A549 (cell line): ENCODE data around the gene HS3ST5. TPM values are rescaled to one million over a fixed set of nuclear protein-coding genes. Genes with fewer than 3 reads are reported as not detected.

Source experiments
- ATAC-seq, 2 experiments: fragments of 200-7000 bp in 1 of 2; fragments of >200 bp in 1 of 2; cut with Nextera tagmentation in 1 of 2; cut with Tn5 transposase in 1 of 2; 3 replicates each; pipeline versions ENCODE4 v1.8.0 to v1.9.1; 2018 to 2020; ENCODE audit warnings: mild to moderate bottlenecking in 1 of 2, moderate library complexity in 1 of 2
- CTCF ChIA-PET: fragments of 300-600 bp; sonication (Branson Sonifier 250); formaldehyde crosslinking; extraction: SDS; loops from one replicate; lab custom pipeline; 2021; ENCODE audit warnings: antibody characterized with exemption, inconsistent platforms; lab: Yijun Ruan, JAX
- POLR2A ChIA-PET: fragments of 350-600 bp; formaldehyde crosslinking; extraction: SDS; loops from one replicate; lab custom pipeline; 2021; ENCODE audit warnings: antibody characterized with exemption, inconsistent platforms; lab: Yijun Ruan, JAX
- DNase-seq, 2 experiments: peaks; one replicate each; pipeline versions ENCODE4 v3.0.0 to v3.0.0-alpha.2; 2011 to 2016; ENCODE audit warnings: low read depth in 1 of 2, low spot score in 1 of 2
- FAIRE-seq: peaks from 2 replicates; lab custom pipeline; 2011; peaks lifted over from hg19 to GRCh38; lab: Jason Lieb, UNC
- H3K27ac ChIP-seq, 2 experiments: fragments of >200 bp; sonication (Bioruptor Twin); formaldehyde crosslinking; 3 replicates each; pipeline ENCODE4 v1.5.1; 2016 to 2017
- H3K4me1 ChIP-seq: fragments of >200 bp; sonication (Bioruptor Twin); formaldehyde crosslinking; 3 replicates; pipeline ENCODE4 v1.6.1; 2016
- H3K4me2 ChIP-seq: fragments of >200 bp; sonication (Bioruptor Twin); formaldehyde crosslinking; 3 replicates; pipeline ENCODE4 v1.6.1; 2016
- H3K4me3 ChIP-seq: fragments of >200 bp; sonication (Bioruptor Twin); formaldehyde crosslinking; 3 replicates; pipeline ENCODE4 v1.5.1; 2016
- H3K9me3 ChIP-seq: fragments of >200 bp; sonication (Bioruptor Twin); formaldehyde crosslinking; 3 replicates; pipeline ENCODE4 v1.6.1; 2016
- ATOH8 ChIP-seq: fragments of 250-450 bp; sonication (Bioruptor Pico); IDR thresholded peaks from 2 replicates; pipeline ENCODE4 v1.5.0; 2020; ENCODE audit warnings: low read depth, mild to moderate bottlenecking, moderate library complexity
- BCL3 ChIP-seq: fragments of >200 bp; sonication (Bioruptor Twin); formaldehyde crosslinking; IDR thresholded peaks from 3 replicates; pipeline ENCODE4 v1.6.1; 2016
- CBX8 ChIP-seq: fragments of 200-600 bp; sonication (generic); IDR thresholded peaks from 2 replicates; pipeline ENCODE4 v1.6.1; 2016
- CTCF ChIP-seq: fragments of >200 bp; sonication (Bioruptor Twin); formaldehyde crosslinking; IDR thresholded peaks from 3 replicates; pipeline ENCODE4 v1.5.1; 2016
- EHF ChIP-seq: fragments of 250-450 bp; sonication (Bioruptor Pico); IDR thresholded peaks from 2 replicates; pipeline ENCODE4 v1.5.0; 2020; ENCODE audit warnings: mild to moderate bottlenecking
- EHMT2 ChIP-seq: fragments of 200-600 bp; sonication (generic); IDR thresholded peaks from 2 replicates; pipeline ENCODE4 v1.6.1; 2016; ENCODE audit warnings: antibody characterized with exemption, low read depth, mild to moderate bottlenecking, moderate library complexity
- FOXS1 ChIP-seq: fragments of 250-450 bp; sonication (Bioruptor Pico); IDR thresholded peaks from 2 replicates; pipeline ENCODE4 v1.5.0; 2020; ENCODE audit warnings: mild to moderate bottlenecking, moderate library complexity
- HEYL ChIP-seq: fragments of 250-450 bp; sonication (Bioruptor Pico); IDR thresholded peaks from 2 replicates; pipeline ENCODE4 v1.8.0; 2021; ENCODE audit warnings: mild to moderate bottlenecking, moderate library complexity
- HOXB13 ChIP-seq: fragments of 250-450 bp; sonication (Bioruptor Pico); IDR thresholded peaks from 2 replicates; pipeline ENCODE4 v1.5.0; 2020; ENCODE audit warnings: low read depth, mild to moderate bottlenecking, moderate library complexity
- MAFK ChIP-seq: fragments of 450-650 bp; IDR thresholded peaks from 2 replicates; pipeline ENCODE4 v1.6.1; 2014; ENCODE audit not compliant: partially characterized antibody
- MAX ChIP-seq: IDR thresholded peaks from 2 replicates; pipeline ENCODE4 v1.6.1; 2012
- PBX3 ChIP-seq: IDR thresholded peaks from 2 replicates; pipeline ENCODE4 v1.6.1; 2012
- POLR2AphosphoS2 ChIP-seq: conservative IDR thresholded peaks from 2 replicates; pipeline ENCODE4 v1.6.1; 2012; ENCODE audit warnings: low read length, improper control_type of control experiment, inconsistent platforms
- RARB ChIP-seq: fragments of 250-450 bp; sonication (Bioruptor Pico); IDR thresholded peaks from 2 replicates; pipeline ENCODE4 v1.8.0; 2021; ENCODE audit warnings: mild to moderate bottlenecking, moderate library complexity
- RCOR1 ChIP-seq: fragments of 150-350 bp; IDR thresholded peaks from 2 replicates; pipeline ENCODE4 v1.6.1; 2014; ENCODE audit warnings: antibody characterized with exemption, low read length, low read depth
- REST ChIP-seq: fragments of 200-600 bp; sonication (generic); IDR thresholded peaks from 2 replicates; pipeline ENCODE4 v1.6.1; 2016; ENCODE audit warnings: antibody characterized with exemption, mild to moderate bottlenecking, moderate library complexity
- RNF2 ChIP-seq: fragments of 200-600 bp; sonication (generic); IDR thresholded peaks from 2 replicates; pipeline ENCODE4 v1.6.1; 2016; ENCODE audit warnings: low read depth, mild to moderate bottlenecking, antibody characterized with exemption, moderate library complexity, borderline replicate concordance
- ZC3H11A ChIP-seq: fragments of 450-650 bp; IDR thresholded peaks from 2 replicates; pipeline ENCODE4 v1.6.1; 2014; ENCODE audit warnings: antibody characterized with exemption, mild to moderate bottlenecking
- ZFP36 ChIP-seq: fragments of 450-650 bp; IDR thresholded peaks from 2 replicates; pipeline ENCODE4 v1.6.1; 2014; ENCODE audit warnings: borderline replicate concordance; ENCODE audit not compliant: partially characterized antibody
- ZSCAN20 ChIP-seq: fragments of 250-450 bp; sonication (Bioruptor Pico); IDR thresholded peaks from 2 replicates; pipeline ENCODE4 v1.8.0; 2022; ENCODE audit warnings: mild to moderate bottlenecking, moderate library complexity
- WGBS: methylation state at CpG from one replicate; pipeline ENCODE4 v1.1.6; 2017; ENCODE audit errors: missing lambda C conversion rate; 5-methylcytosine and 5-hydroxymethylcytosine counted together
- polyA plus RNA-seq, 4 experiments: library from polyadenylated mRNA; depleted of rRNA in 3 of 4; stranded (reverse); fragments of >200 nt; fragmentation: RNase III in 1 of 4; extraction: RNeasy Plus Mini Kit Qiagen cat#74134 plus additional on column Dnase treatment in 1 of 4; gene quantifications; 2 replicates in 3 of 4; 3 replicates in 1 of 4; pipeline ENCODE4 v1.2.3, GENCODE V29; 2011 to 2017

HS3ST5 gene
- polyA plus RNA-seq, 2 of the 4 experiments (the other 2 are of a cell fraction), result not detected

- no peak overlapping the region for H3K27ac ChIP-seq
- no peaks in the 10 kb centered on the region for H3K4me1 ChIP-seq
- ATAC-seq (no peak), DNase-seq (no peak), FAIRE-seq (no peak)
- H3K4me2 ChIP-seq, result no peak overlapping the region
- no peak for TF ChIP-seq ZFP36
- H3K9me3 ChIP-seq, result no peaks in the 10 kb centered on the region
- ChIA-PET CTCF (no interaction called here), POLR2A (no interaction called here)
- 36% methylated on average over 2 of the region's 2 CpGs for WGBS
- H3K4me3 ChIP-seq, result no peak overlapping the region
Measured at GRCh38 chr6:114085211-114085610, 257.6 kb downstream of the HS3ST5 start.

- FAIRE-seq (no peak), DNase-seq (no peak), ATAC-seq (no peak)
- POLR2A ChIA-PET, result no interaction called here
- H3K4me2 ChIP-seq, result no peak overlapping the region
- 58% methylated on average over 16 of the region's 16 CpGs for WGBS
- no peaks in the 10 kb centered on the region for H3K9me3 ChIP-seq
- H3K27ac ChIP-seq, result no peak overlapping the region
- no peak overlapping the region for H3K4me3 ChIP-seq
- no peaks in the 10 kb centered on the region for H3K4me1 ChIP-seq
- CTCF ChIA-PET, result interaction anchor here (0.7 kb wide), 1 partner anchor 12 kb away, joined by 3 read pairs; no protein-coding TSS in a partner anchor
- no peak for TF ChIP-seq POLR2AphosphoS2
- no peak for TF ChIP-seq FOXS1 (CRISPR knock-in tag)
- no peak for TF ChIP-seq HOXB13
- TF ChIP-seq HEYL, result no peak
- TF ChIP-seq PBX3, result no peak
- no peak for TF ChIP-seq EHMT2
- TF ChIP-seq BCL3, result no peak
- TF ChIP-seq CTCF, result no peak
- no peak for TF ChIP-seq RNF2
- no peak for TF ChIP-seq REST
- no peak for TF ChIP-seq CBX8
- TF ChIP-seq EHF, result no peak
- TF ChIP-seq RCOR1, result no peak
- no peak for TF ChIP-seq ATOH8
- no peak for TF ChIP-seq MAFK
- no peak for TF ChIP-seq RARB
- TF ChIP-seq ZC3H11A, result no peak
- TF ChIP-seq MAX, result no peak
- TF ChIP-seq ZSCAN20, result no peak
Measured at GRCh38 chr6:114084327-114084890, 258.4 kb downstream of the HS3ST5 start.
